Glutamatergic neuron (in vitro differentiated cells): Measurements from ENCODE around the gene PTPRN2. TPM values are rescaled to one million over a fixed set of nuclear protein-coding genes. Genes with fewer than 3 reads are reported as not detected.

Experiments
- DNase-seq: peaks from one replicate; pipeline ENCODE4 v3.0.0; 2022
- H3K27ac Mint-ChIP-seq: one replicate; pipeline ENCODE4 v1.8.0; 2020; ENCODE audit warnings: mild to moderate bottlenecking, mixed read lengths, inconsistent platforms; ENCODE audit not compliant: unreplicated experiment
- H3K27me3 Mint-ChIP-seq: one replicate; pipeline ENCODE4 v1.8.0; 2020; ENCODE audit warnings: mild to moderate bottlenecking, moderate library complexity, mixed read lengths, inconsistent platforms; ENCODE audit not compliant: unreplicated experiment
- H3K36me3 Mint-ChIP-seq: one replicate; pipeline ENCODE4 v1.8.0; 2020; ENCODE audit warnings: mild to moderate bottlenecking, mixed read lengths, inconsistent platforms; ENCODE audit not compliant: unreplicated experiment
- H3K4me1 Mint-ChIP-seq: one replicate; pipeline ENCODE4 v1.8.0; 2020; ENCODE audit warnings: mild to moderate bottlenecking, low read depth, mixed read lengths, inconsistent platforms; ENCODE audit not compliant: unreplicated experiment
- H3K4me3 Mint-ChIP-seq: one replicate; pipeline ENCODE4 v1.8.0; 2020; ENCODE audit warnings: mild to moderate bottlenecking, mixed read lengths, inconsistent platforms; ENCODE audit not compliant: unreplicated experiment
- H3K9me3 Mint-ChIP-seq: one replicate; pipeline ENCODE4 v1.8.0; 2020; ENCODE audit warnings: mild to moderate bottlenecking, moderate library complexity, mixed read lengths, inconsistent platforms; ENCODE audit not compliant: unreplicated experiment
- CTCF ChIP-seq: fragments of 200-600 bp; sonication (generic); IDR thresholded peaks from one replicate; pipeline ENCODE4 v1.5.0; 2021; ENCODE audit not compliant: partially characterized antibody, unreplicated experiment
- total RNA-seq: library from RNA; stranded (reverse); fragmentation: NEBNext Ultra II Directional; extraction: Animal tissue kit (Norgen Biotek cat#: 25700); gene quantifications from one replicate; pipeline ENCODE4 v1.2.1, GENCODE V29; 2021; ENCODE audit not compliant: unreplicated experiment

PTPRN2 gene
- total RNA-seq, 1 donor from 2014 or later, result 49.0 TPM

DNA sequence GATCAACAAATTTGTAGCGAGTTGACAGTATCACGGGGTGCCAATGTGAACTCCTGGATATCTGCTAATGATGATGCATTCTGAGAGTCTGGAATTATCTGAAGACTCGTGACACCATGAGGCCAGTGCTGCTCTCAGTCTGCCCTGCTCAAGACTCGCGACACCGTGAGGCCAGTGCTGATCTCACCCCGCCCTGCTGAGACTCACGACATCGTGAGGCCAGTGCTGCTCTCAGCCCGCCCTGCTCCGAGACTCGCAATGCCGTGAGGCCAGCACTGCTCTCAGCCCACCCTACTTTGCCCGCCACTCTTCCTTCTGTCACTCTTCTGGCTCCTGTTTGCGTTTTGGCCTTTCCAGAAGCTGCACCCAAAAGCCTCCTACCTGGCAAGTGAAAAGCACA lies 411.8 kb downstream of the PTPRN2 start:
- H3K9me3 Mint-ChIP-seq, result peaks cover 24% of the 10 kb centered on the region
- no peak overlapping the region for H3K4me3 Mint-ChIP-seq
- H3K27me3 Mint-ChIP-seq, result peaks cover 6% of the 10 kb centered on the region
- DNase-seq, result no peak
- H3K4me1 Mint-ChIP-seq, result no peaks in the 10 kb centered on the region
- no peak overlapping the region for H3K27ac Mint-ChIP-seq
- TF ChIP-seq CTCF, result no peak
- H3K36me3 Mint-ChIP-seq, result peaks cover 31% of the 10 kb centered on the region

DNA sequence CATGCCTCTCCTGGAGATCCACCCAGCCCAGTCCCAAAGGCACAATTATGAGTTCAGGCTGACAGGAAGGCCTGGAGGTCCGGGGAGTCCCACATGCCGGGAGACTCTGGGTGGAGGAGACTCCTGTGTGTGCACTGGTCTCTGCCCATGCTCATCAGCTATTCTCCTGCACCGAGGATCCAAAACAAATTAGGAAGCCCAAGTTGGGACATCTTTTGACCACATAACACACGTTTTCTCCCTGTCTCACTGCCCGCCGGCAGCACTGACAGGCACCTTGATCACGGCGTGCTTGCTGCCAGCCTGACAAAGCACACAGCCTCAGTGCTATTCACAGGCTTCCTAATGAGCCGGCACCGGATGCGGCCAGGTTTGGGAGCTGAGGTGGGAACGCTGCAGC lies 412.7 kb downstream of the PTPRN2 start:
- no peak for DNase-seq

DNA sequence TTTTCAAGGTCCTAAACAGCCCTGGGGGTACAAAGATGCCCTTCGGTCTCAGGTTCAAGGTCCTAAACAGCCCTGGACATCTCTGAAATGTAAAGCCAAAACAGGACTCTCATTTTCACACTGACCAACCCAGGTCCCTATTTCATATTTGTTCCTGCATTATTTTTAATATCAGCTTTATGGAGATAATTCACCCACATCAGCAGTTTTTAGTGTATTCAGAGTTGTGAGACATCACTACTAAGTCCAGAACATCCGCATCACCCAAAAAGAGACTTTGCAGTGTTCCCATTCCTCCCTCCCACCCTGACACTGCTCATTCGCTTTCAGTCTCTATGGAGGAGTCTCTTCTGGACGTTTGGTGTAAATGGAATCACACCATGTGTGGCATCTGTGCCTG lies 420.2 kb downstream of the PTPRN2 start:
- H3K36me3 Mint-ChIP-seq, result peaks cover 49% of the 10 kb centered on the region
- H3K4me3 Mint-ChIP-seq, result no peak overlapping the region
- TF ChIP-seq CTCF, result no peak
- peaks cover 5% of the 10 kb centered on the region for H3K27me3 Mint-ChIP-seq
- H3K27ac Mint-ChIP-seq, result no peak overlapping the region
- no peaks in the 10 kb centered on the region for H3K4me1 Mint-ChIP-seq
- no peak for DNase-seq
- H3K9me3 Mint-ChIP-seq, result peaks cover 17% of the 10 kb centered on the region

More for the DNA sequence above, 412.7 kb downstream of the PTPRN2 start:
- no peak overlapping the region for H3K4me3 Mint-ChIP-seq
- H3K36me3 Mint-ChIP-seq, result peaks cover 31% of the 10 kb centered on the region
- H3K27me3 Mint-ChIP-seq, result peaks cover 6% of the 10 kb centered on the region
- peaks cover 24% of the 10 kb centered on the region for H3K9me3 Mint-ChIP-seq
- H3K27ac Mint-ChIP-seq, result no peak overlapping the region
- H3K4me1 Mint-ChIP-seq, result no peaks in the 10 kb centered on the region
- no peak for TF ChIP-seq CTCF

- Mint-ChIP-seq H3K4me1 (no peaks in the 10 kb centered on the region), H3K27ac (no peak overlapping the region), H3K9me3 (peaks cover 14% of the 10 kb centered on the region), H3K4me3 (no peak overlapping the region), H3K36me3 (peaks cover 49% of the 10 kb centered on the region), H3K27me3 (peaks cover 5% of the 10 kb centered on the region)
- no peak for TF ChIP-seq CTCF
- no peak for DNase-seq
These were observed 421.0 kb downstream of the PTPRN2 start for GRCh38 chr7:158166386-158167340.

- Mint-ChIP-seq H3K27me3 (peaks cover 6% of the 10 kb centered on the region), H3K36me3 (peaks cover 53% of the 10 kb centered on the region), H3K4me3 (no peak overlapping the region), H3K9me3 (peaks cover 14% of the 10 kb centered on the region), H3K4me1 (no peaks in the 10 kb centered on the region), H3K27ac (no peak overlapping the region)
- TF ChIP-seq CTCF, result no peak
- DNase-seq, result no peak
These were observed 421.9 kb downstream of the PTPRN2 start for GRCh38 chr7:158165711-158166110.
